ENCODE data around the gene BEX3. TPM values are rescaled to one million over a fixed set of nuclear protein-coding genes. Genes with fewer than 3 reads are reported as not detected.

The BEX3 gene
- total RNA-seq, 2 donors from 2014 or later, result 33.7 to 44.9 TPM

DNA sequence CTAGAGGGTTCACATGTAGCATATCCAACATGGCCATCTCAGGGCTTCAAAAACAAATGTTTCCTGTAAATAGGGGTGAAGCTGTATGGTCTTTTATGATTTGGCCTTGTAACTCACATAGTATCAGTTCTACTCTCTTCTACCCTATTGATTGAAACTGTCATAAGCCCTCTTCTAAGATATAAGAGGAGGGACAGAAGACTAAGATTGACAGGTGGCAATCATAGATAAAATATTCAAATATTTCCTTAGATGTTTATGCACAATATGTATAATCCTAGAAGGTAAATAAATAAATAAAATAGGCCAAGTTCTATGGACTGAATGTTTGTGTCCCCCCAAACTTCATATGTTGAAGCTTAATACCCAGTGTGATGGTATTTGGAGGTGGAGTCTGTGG, 6.9 kb upstream of the BEX3 start:
- intact Hi-C loops (cut with DNase I), result no loop called here
- Histone ChIP-seq H3K4me1 (no peaks in the 10 kb centered on the region), H3K27me3 (no peaks in the 10 kb centered on the region), H3K4me3 (no peak overlapping the region), H3K27ac (no peak overlapping the region), H3K36me3 (no peaks in the 10 kb centered on the region), H3K9ac (ENCODE audit: low read depth in 2 of 2, low read length in 2 of 2) (no peak overlapping the region), H3K9me3 (no peaks in the 10 kb centered on the region)
- TF ChIP-seq CTCF (IDR thresholded peaks at IDR 0.05), result no peak
- DNase-seq, result no peak

- TF ChIP-seq CTCF (IDR thresholded peaks at IDR 0.05), result no peak
- Histone ChIP-seq H3K27me3 (no peaks in the 10 kb centered on the region), H3K4me1 (no peaks in the 10 kb centered on the region), H3K9ac (ENCODE audit: low read depth in 2 of 2, low read length in 2 of 2) (no peak overlapping the region), H3K4me3 (no peak overlapping the region), H3K9me3 (no peaks in the 10 kb centered on the region), H3K36me3 (no peaks in the 10 kb centered on the region), H3K27ac (no peak overlapping the region)
- intact Hi-C loops (cut with DNase I), result no loop called here
- DNase-seq, result no peak
These were observed 3.5 kb upstream of the BEX3 start for GRCh38 chrX:103372886-103373285.

DNA sequence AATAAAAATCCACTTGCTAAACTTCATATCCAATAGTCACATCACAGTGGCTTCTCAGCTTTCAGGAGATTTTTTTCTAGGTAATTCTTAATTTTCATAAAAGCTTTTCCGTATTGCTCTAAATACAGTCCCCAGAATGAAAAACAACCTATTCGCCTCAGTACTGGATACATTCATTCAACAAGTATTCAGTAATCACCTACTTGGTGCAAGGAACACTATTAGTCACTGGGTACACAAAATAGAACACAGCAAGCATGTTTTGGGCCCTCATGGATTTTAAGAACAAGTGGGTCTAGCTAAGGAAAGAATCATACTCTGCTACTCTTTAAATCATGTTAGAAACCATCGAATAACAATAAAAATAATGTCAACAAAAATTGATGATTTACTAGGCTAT, 2.8 kb upstream of the BEX3 start:
- no peak for TF ChIP-seq CTCF (IDR thresholded peaks at IDR 0.05)
- no peak overlapping the region for H3K4me3 ChIP-seq
- no peak for DNase-seq
- no peak overlapping the region for H3K27ac ChIP-seq
- H3K27me3 ChIP-seq, result no peaks in the 10 kb centered on the region
- H3K36me3 ChIP-seq, result no peaks in the 10 kb centered on the region
- H3K9ac ChIP-seq (ENCODE audit: low read depth in 2 of 2, low read length in 2 of 2), result no peak overlapping the region
- no peaks in the 10 kb centered on the region for H3K4me1 ChIP-seq
- no peaks in the 10 kb centered on the region for H3K9me3 ChIP-seq
- intact Hi-C loops (cut with DNase I), result no loop called here

GRCh38 chrX:103376979-103377324, 614 bp downstream of the BEX3 start:
- no peak overlapping the region for H3K27ac ChIP-seq
- H3K4me1 ChIP-seq, result no peaks in the 10 kb centered on the region
- peak; percentile 21 for DNase-seq
- H3K4me3 ChIP-seq, result peak overlapping the region; percentile 56
- intact Hi-C loops (cut with DNase I), result no loop called here
- no peaks in the 10 kb centered on the region for H3K9me3 ChIP-seq
- no peaks in the 10 kb centered on the region for H3K27me3 ChIP-seq
- H3K9ac ChIP-seq (ENCODE audit: low read depth in 2 of 2, low read length in 2 of 2), result peak overlapping the region in 1 of 2 donors; percentile 40
- no peaks in the 10 kb centered on the region for H3K36me3 ChIP-seq
- TF ChIP-seq CTCF (IDR thresholded peaks at IDR 0.05), result no peak

GRCh38 chrX:103378990-103379389, 2.7 kb downstream of the BEX3 start:
- Histone ChIP-seq H3K9ac (ENCODE audit: low read depth in 2 of 2, low read length in 2 of 2) (no peak overlapping the region), H3K27ac (no peak overlapping the region), H3K36me3 (no peaks in the 10 kb centered on the region), H3K4me1 (no peaks in the 10 kb centered on the region), H3K9me3 (no peaks in the 10 kb centered on the region), H3K27me3 (no peaks in the 10 kb centered on the region), H3K4me3 (no peak overlapping the region)
- no peak for TF ChIP-seq CTCF (IDR thresholded peaks at IDR 0.05)
- DNase-seq, result no peak
- intact Hi-C loops (cut with DNase I), result no loop called here

- Histone ChIP-seq H3K4me1 (no peaks in the 10 kb centered on the region), H3K9me3 (no peaks in the 10 kb centered on the region), H3K9ac (ENCODE audit: low read depth in 2 of 2, low read length in 2 of 2) (no peak overlapping the region), H3K36me3 (no peaks in the 10 kb centered on the region), H3K27me3 (no peaks in the 10 kb centered on the region), H3K4me3 (no peak overlapping the region), H3K27ac (no peak overlapping the region)
- intact Hi-C loops (cut with DNase I), result no loop called here
- TF ChIP-seq CTCF (IDR thresholded peaks at IDR 0.05), result no peak
- no peak for DNase-seq
These were observed 6.5 kb downstream of the BEX3 start for GRCh38 chrX:103382877-103383276.
